K562 (cell line): ENCODE results near the gene ZBTB24. TPM values are rescaled to one million over a fixed set of nuclear protein-coding genes. Genes with fewer than 3 reads are reported as not detected.

Experiments
- ATAC-seq: fragments of 200-7000 bp; cut with Tn5 transposase; 3 replicates; pipeline ENCODE4 v1.9.1; 2020; ENCODE audit warnings: moderate library complexity
- BruUV-seq: library from RNA; stranded (reverse); fragments of 400-500 nt; replicated peaks from 2 replicates; lab custom pipeline; 2021; lab: Mats Ljungman, UMichigan
- CTCF ChIA-PET: fragments of 300-600 bp; formaldehyde crosslinking; extraction: SDS; loops from one replicate; lab custom pipeline; 2021; ENCODE audit warnings: low intra/inter-chr PET ratio; lab: Yijun Ruan, JAX
- POLR2A ChIA-PET: fragments of 300-600, 350-650 bp; sonication (Branson Sonifier 250); formaldehyde crosslinking; extraction: SDS; loops from one replicate; lab custom pipeline; 2021; ENCODE audit warnings: antibody characterized with exemption, inconsistent platforms; lab: Yijun Ruan, JAX
- DNase-seq, 4 experiments: peaks; one replicate each; pipeline versions ENCODE4 v3.0.0 to v3.0.0-alpha.2; 2011 to 2018; ENCODE audit warnings: low spot score in 3 of 4, mixed read lengths in 3 of 4; ENCODE audit errors: extremely low read depth in 1 of 4
- FAIRE-seq: peaks from 2 replicates; lab custom pipeline; 2011; peaks lifted over from hg19 to GRCh38; lab: Jason Lieb, UNC
- H2AFZ ChIP-seq: 2 replicates; pipeline ENCODE4 v1.6.0; 2011; ENCODE audit warnings: low read depth, low read length, control low read depth, inconsistent platforms
- H3K27ac ChIP-seq: fragments of 200-600 bp; 3 replicates; pipeline ENCODE4 v1.8.0; 2011; ENCODE audit warnings: low read depth, mild to moderate bottlenecking, control low read depth, inconsistent platforms, low read length, moderate library complexity, mixed read lengths; ENCODE audit errors: extremely low read depth
- H3K27me3 ChIP-seq, 2 experiments: fragments of 300-600 bp in 1 of 2; 2 replicates in 1 of 2; 3 replicates in 1 of 2; pipeline versions ENCODE4 v1.6.0 to v1.8.0; 2011; ENCODE audit warnings: inconsistent platforms in 2 of 2, low read length in 2 of 2, mild to moderate bottlenecking in 1 of 2, mixed read lengths in 1 of 2, moderate library complexity in 1 of 2; ENCODE audit not compliant: control insufficient read depth in 2 of 2, insufficient read depth in 2 of 2
- H3K36me3 ChIP-seq: fragments of 300-600 bp; 3 replicates; pipeline ENCODE4 v1.8.0; 2011; ENCODE audit warnings: mild to moderate bottlenecking, low read length, inconsistent platforms; ENCODE audit not compliant: control insufficient read depth, insufficient read depth
- H3K4me1 ChIP-seq, 2 experiments: fragments of 200-600 bp in 1 of 2; replicated peaks in 1 of 2; 2 replicates in 1 of 2; 3 replicates in 1 of 2; pipeline versions ENCODE4 v1.5.1 to v1.8.0; 2011; ENCODE audit warnings: inconsistent platforms in 2 of 2, low read length in 2 of 2, mild to moderate bottlenecking in 1 of 2, mixed read lengths in 1 of 2, moderate library complexity in 1 of 2; ENCODE audit not compliant: control insufficient read depth in 2 of 2, insufficient read depth in 2 of 2
- H3K4me2 ChIP-seq: 2 replicates; pipeline ENCODE4 v1.6.1; 2011; ENCODE audit warnings: low read length, control low read depth, inconsistent platforms, mixed read lengths; ENCODE audit not compliant: insufficient read depth
- H3K4me3 ChIP-seq: fragments of 200-600 bp; sonication (generic), shearing (Covaris generic); 2 replicates; pipeline ENCODE4 v1.5.1; 2016; ENCODE audit warnings: control low read depth, inconsistent platforms
- H3K79me2 ChIP-seq: fragments of 200-600 bp; 3 replicates; pipeline ENCODE4 v1.8.0; 2011; ENCODE audit warnings: low read length, inconsistent platforms; ENCODE audit not compliant: control insufficient read depth, insufficient read depth
- H3K9ac ChIP-seq, 2 experiments: 2 replicates each; pipeline versions ENCODE4 v1.6.0 to v1.6.1; 2011; ENCODE audit warnings: low read depth in 2 of 2, low read length in 2 of 2, control low read depth in 1 of 2, inconsistent platforms in 1 of 2, mild to moderate bottlenecking in 1 of 2, mixed read lengths in 1 of 2; ENCODE audit not compliant: insufficient read depth in 1 of 2
- H3K9me1 ChIP-seq: one replicate; pipeline ENCODE4 v1.6.0; 2011; ENCODE audit warnings: inconsistent platforms, mild to moderate bottlenecking, low read length, moderate library complexity; ENCODE audit not compliant: control insufficient read depth, insufficient read depth
- H3K9me3 ChIP-seq: replicated peaks from 2 replicates; pipeline ENCODE4 v1.5.1; 2011; ENCODE audit warnings: low read depth, low read length, inconsistent platforms; ENCODE audit not compliant: control insufficient read depth, insufficient read depth
- H4K20me1 ChIP-seq: replicated peaks from 2 replicates; pipeline ENCODE4 v1.6.1; 2011; ENCODE audit warnings: low read length, inconsistent platforms, mixed read lengths; ENCODE audit not compliant: control insufficient read depth, insufficient read depth
- CEBPB ChIP-seq: fragments of 450-650 bp; IDR thresholded peaks from 2 replicates; pipeline ENCODE4 v1.6.1; 2016; ENCODE audit warnings: missing genetic modification characterization, missing compliant biosample characterization
- KAT7 ChIP-seq: sonication (generic); formaldehyde crosslinking; IDR thresholded peaks from 2 replicates; pipeline ENCODE4 v1.8.0; 2022; ENCODE audit warnings: missing genetic modification reagents, mild to moderate bottlenecking, borderline replicate concordance
- TGIF2 ChIP-seq: sonication (generic); formaldehyde crosslinking; IDR thresholded peaks from 2 replicates; pipeline ENCODE4 v1.8.1; 2022; ENCODE audit warnings: mild to moderate bottlenecking, missing genetic modification reagents, moderate library complexity
- WGBS: fragments of 100-300 bp; shearing (Covaris generic); methylation state at CpG from one replicate; pipeline ENCODE4 v1.1.6; 2016; ENCODE audit warnings: low coverage, mixed read lengths; ENCODE audit not compliant: insufficient coverage; ENCODE audit errors: missing lambda C conversion rate; 5-methylcytosine and 5-hydroxymethylcytosine counted together
- in situ Hi-C: fragments of 300-500 bp; cut with MboI; formaldehyde crosslinking; loops from 4 replicates; pipeline ENCODE4 v1.15.0; 2018; ENCODE audit warnings: inconsistent platforms, mixed read lengths
- intact Hi-C: fragments of 100-400 bp; cut with micrococcal nuclease; formaldehyde crosslinking; loops from 2 replicates; pipeline ENCODE4 v1.14.2; 2022
- polyA plus RNA-seq, 8 experiments: library from polyadenylated mRNA; depleted of rRNA in 4 of 8; stranded (reverse) in 5 of 8; unstranded in 3 of 8; fragments of >200 nt; fragmentation: Nextera tagmentation in 2 of 8; fragmentation: Illumina TruSeq in 1 of 8; extraction: Ambion mirVana in 2 of 8; extraction: Trizol in 1 of 8; gene quantifications; 2 replicates each; pipeline versions ENCODE4 v1.2.1 to v1.2.3, GENCODE V29; 2011 to 2014; ENCODE audit warnings: inconsistent platforms in 1 of 8, missing spikeins in 1 of 8
- total RNA-seq, 7 experiments: library from RNA; depleted of rRNA in 6 of 7; stranded (reverse); fragments of >200 nt in 6 of 7; fragmentation: Illumina TruSeq in 2 of 7; extraction: Trizol in 2 of 7; gene quantifications; 2 replicates each; pipeline versions ENCODE4 v1.2.1 to v1.2.3, GENCODE V29; 2011 to 2021; ENCODE audit warnings: low replicate concordance in 1 of 7
- TF ChIP-seq, protein P1 (sequence below): fragments of 250-450 bp; sonication (Bioruptor Pico); IDR thresholded peaks from 2 replicates; pipeline ENCODE4 v1.8.0; 2022; ENCODE audit warnings: inconsistent platforms, mild to moderate bottlenecking, moderate library complexity, borderline replicate concordance

The ZBTB24 gene
- total and polyA plus RNA-seq, 9 of the 15 experiments (the other 6 are each of a cell fraction or from before 2014, with no cell fraction given): 2.0 to 16.7 (median 8.3) TPM

DNA sequence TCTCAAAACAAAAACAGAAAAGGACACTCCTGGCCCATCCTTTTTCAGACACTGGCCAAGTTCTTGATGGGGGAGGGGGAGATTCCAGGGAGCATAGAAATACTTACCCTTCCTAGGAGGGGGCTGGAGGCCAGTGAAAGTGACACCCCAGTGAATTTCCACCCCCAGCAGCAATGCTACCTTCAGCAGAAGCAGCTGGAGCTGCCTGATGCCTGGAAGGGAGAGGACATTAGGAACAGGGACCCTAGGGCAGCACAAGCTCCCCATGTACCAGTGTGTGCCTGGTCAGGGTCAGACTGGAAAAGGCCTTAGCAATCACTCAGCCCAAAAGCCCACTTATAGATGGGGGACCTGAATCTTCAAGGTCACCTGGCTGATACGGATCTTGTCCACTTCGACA, 29.9 kb downstream of the ZBTB24 start:
- DNase-seq (no peak), ATAC-seq (no peak), FAIRE-seq (no peak)
- no peak overlapping the region for H2AFZ ChIP-seq
- H3K4me3 ChIP-seq: no peak overlapping the region
- H3K79me2 ChIP-seq: no peaks in the 10 kb centered on the region
- no peaks in the 10 kb centered on the region for H4K20me1 ChIP-seq
- WGBS: 94% methylated on average over 2 of the region's 2 CpGs
- POLR2A ChIA-PET: interaction anchor here (0.9 to 8.2 kb wide), 4 partner anchors 9 to 70 kb away, joined by 3 to 92 read pairs (median 6); partner anchors contain the start of genes CD164, PPIL6 and SMPD2
- H3K9ac ChIP-seq: peak overlapping the region in 1 of 2 experiments; percentile 70; a peak in 2 of 4 replicates
- H3K27ac ChIP-seq: no peak overlapping the region
- no peak overlapping the region for H3K4me2 ChIP-seq
- H3K27me3 ChIP-seq: no peaks in the 10 kb centered on the region
- H3K9me3 ChIP-seq: no peaks in the 10 kb centered on the region
- in situ Hi-C loops: no loop called here
- CTCF ChIA-PET: no interaction called here
- TF ChIP-seq TGIF2 (CRISPR knock-in tag) (no peak), KAT7 (no peak), CEBPB (tag) (no peak)
- TF ChIP-seq, protein P1, sequence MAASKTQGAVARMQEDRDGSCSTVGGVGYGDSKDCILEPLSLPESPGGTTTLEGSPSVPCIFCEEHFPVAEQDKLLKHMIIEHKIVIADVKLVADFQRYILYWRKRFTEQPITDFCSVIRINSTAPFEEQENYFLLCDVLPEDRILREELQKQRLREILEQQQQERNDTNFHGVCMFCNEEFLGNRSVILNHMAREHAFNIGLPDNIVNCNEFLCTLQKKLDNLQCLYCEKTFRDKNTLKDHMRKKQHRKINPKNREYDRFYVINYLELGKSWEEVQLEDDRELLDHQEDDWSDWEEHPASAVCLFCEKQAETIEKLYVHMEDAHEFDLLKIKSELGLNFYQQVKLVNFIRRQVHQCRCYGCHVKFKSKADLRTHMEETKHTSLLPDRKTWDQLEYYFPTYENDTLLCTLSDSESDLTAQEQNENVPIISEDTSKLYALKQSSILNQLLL (CRISPR knock-in tag): no peak
- H3K9me1 ChIP-seq: no peaks in the 10 kb centered on the region
- peaks cover 5 to 49% of the 10 kb centered on the region in 2 experiments; a peak in 4 of 5 replicates for H3K4me1 ChIP-seq
- intact Hi-C loops: no loop called here
- no TSS peak for BruUV-seq
- no peaks in the 10 kb centered on the region for H3K36me3 ChIP-seq
